HUES48 (cell line): Measurements from ENCODE around the gene NUDT1.

Source experiments
- H3K27ac ChIP-seq: one replicate; pipeline ENCODE4 v1.7.0; 2013; ENCODE audit warnings: low read depth, low read length, inconsistent platforms
- H3K27me3 ChIP-seq: 2 replicates; pipeline ENCODE4 v1.6.1; 2013; ENCODE audit warnings: mild to moderate bottlenecking, low read length; ENCODE audit not compliant: control insufficient read depth, insufficient read depth
- H3K36me3 ChIP-seq: 2 replicates; pipeline ENCODE4 v1.6.1; 2013; ENCODE audit warnings: low read length; ENCODE audit not compliant: control insufficient read depth, insufficient read depth
- H3K4me1 ChIP-seq: 2 replicates; pipeline ENCODE4 v1.6.1; 2013; ENCODE audit warnings: mild to moderate bottlenecking, low read length; ENCODE audit not compliant: control insufficient read depth, insufficient read depth
- H3K4me3 ChIP-seq: 2 replicates; pipeline ENCODE4 v1.5.1; 2013; ENCODE audit warnings: mild to moderate bottlenecking, low read depth, low read length
- H3K9ac ChIP-seq: 2 replicates; pipeline ENCODE4 v1.6.1; 2013; ENCODE audit warnings: mild to moderate bottlenecking, low read depth, low read length, moderate library complexity
- H3K9me3 ChIP-seq: 2 replicates; pipeline ENCODE4 v1.6.1; 2013; ENCODE audit warnings: low read length; ENCODE audit not compliant: control insufficient read depth, insufficient read depth

Gene NUDT1

DNA sequence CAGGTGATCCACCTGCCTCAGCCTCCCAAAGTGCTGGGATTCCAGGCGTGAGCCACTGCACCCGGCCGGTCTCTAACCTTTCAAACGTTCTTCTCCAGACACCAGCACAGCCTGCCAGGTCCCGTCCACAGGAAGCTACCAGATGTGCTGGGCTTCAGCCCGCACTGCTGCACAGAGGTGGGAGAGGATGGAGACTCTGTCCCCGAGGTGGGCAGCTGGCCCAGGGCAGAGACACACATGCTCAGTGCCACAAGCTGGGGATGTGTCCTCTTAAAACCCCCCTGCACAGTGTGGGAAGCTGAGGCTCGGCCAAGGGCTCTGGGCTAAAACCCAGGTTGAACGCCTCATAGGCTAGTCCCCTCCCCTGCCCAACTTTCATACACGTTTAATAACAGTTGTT is 9.4 kb downstream of the NUDT1 start:
- Histone ChIP-seq H3K4me1 (0 out of 2 replicates have a peak, but pooled peaks cover 4% of the 10 kb centered on the region), H3K4me3 (no peak overlapping the region), H3K27ac (no peak overlapping the region), H3K9ac (no peak overlapping the region), H3K27me3 (no peaks in the 10 kb centered on the region), H3K9me3 (no peaks in the 10 kb centered on the region), H3K36me3 (peaks cover 34% of the 10 kb centered on the region; the same call in 1 of the 2 replicates)

DNA sequence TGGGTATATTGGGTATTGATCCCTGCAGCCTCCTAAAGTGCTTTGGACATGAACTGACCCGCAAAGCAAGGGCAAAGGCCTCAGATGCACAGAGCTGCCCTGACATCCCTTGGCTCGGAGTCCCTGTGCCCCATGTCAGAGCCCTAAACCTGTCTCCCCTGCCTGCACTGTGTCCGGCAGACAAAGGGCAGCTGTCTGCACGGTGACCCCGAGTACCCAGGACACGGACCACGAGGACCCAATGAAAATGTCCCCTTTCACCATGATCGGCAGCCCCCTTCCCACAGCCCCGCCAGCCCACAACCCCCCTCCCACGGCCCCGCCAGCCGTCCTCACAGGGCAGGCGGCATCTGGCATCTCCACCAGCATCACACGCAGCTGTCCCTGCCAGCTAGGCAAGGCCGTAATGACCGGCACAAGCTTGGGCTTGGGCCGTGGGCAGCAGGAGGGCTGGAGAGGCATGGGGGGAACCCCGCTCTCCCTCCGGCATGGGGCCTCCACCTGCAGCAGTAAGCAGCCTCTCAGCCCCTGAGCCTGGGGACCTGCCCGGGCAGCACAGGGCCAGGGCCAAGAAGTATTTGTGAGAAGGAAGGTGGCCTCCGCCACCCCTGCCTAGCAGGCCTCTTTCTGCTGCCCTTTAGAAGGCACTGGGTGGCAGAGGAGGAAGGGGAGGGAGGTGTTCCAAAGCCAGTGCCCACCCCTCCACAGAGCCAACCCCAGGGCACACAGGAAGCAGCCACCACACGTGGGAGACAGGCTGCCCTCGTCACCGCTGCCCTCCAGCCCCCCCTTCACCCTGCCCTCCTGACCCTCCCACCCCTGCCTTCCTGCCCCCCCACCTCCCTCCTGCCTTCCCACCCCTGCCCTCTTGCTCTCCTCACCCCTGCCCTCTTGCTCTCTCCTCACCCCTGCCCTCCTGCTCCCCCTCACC is 10.1 kb downstream of the NUDT1 start:
- Histone ChIP-seq H3K27me3 (no peaks in the 10 kb centered on the region), H3K27ac (no peak overlapping the region), H3K4me3 (no peak overlapping the region), H3K36me3 (peaks cover 41% of the 10 kb centered on the region), H3K9ac (no peak overlapping the region), H3K4me1 (0 out of 2 replicates have a peak, but pooled peaks cover 4% of the 10 kb centered on the region), H3K9me3 (no peaks in the 10 kb centered on the region)

GRCh38 chr7:2253021-2253420 is 11.0 kb downstream of the NUDT1 start:
- H3K4me3 ChIP-seq = no peak overlapping the region
- H3K9ac ChIP-seq = no peak overlapping the region
- H3K36me3 ChIP-seq = peaks cover 47% of the 10 kb centered on the region
- no peaks in the 10 kb centered on the region for H3K4me1 ChIP-seq
- H3K27ac ChIP-seq = no peak overlapping the region
- H3K27me3 ChIP-seq = no peaks in the 10 kb centered on the region
- H3K9me3 ChIP-seq = no peaks in the 10 kb centered on the region

- Histone ChIP-seq H3K36me3 (peaks cover 47% of the 10 kb centered on the region), H3K4me3 (no peak overlapping the region), H3K9ac (no peak overlapping the region), H3K27ac (no peak overlapping the region), H3K27me3 (no peaks in the 10 kb centered on the region), H3K4me1 (no peaks in the 10 kb centered on the region), H3K9me3 (no peaks in the 10 kb centered on the region)
These were observed 11.7 kb downstream of the NUDT1 start for GRCh38 chr7:2253525-2254244.

GRCh38 chr7:2254429-2255144 is 12.6 kb downstream of the NUDT1 start:
- Histone ChIP-seq H3K4me3 (no peak overlapping the region), H3K27ac (no peak overlapping the region), H3K36me3 (peaks cover 47% of the 10 kb centered on the region), H3K4me1 (no peaks in the 10 kb centered on the region), H3K9me3 (no peaks in the 10 kb centered on the region), H3K27me3 (no peaks in the 10 kb centered on the region), H3K9ac (no peak overlapping the region)

GRCh38 chr7:2255145-2256139 is 13.4 kb downstream of the NUDT1 start:
- no peaks in the 10 kb centered on the region for H3K4me1 ChIP-seq

GRCh38 chr7:2256306-2257045 is 14.4 kb downstream of the NUDT1 start:
- H3K27me3 ChIP-seq = no peaks in the 10 kb centered on the region

More at GRCh38 chr7:2255145-2256139, 13.4 kb downstream of the NUDT1 start:
- Histone ChIP-seq H3K36me3 (peaks cover 42% of the 10 kb centered on the region), H3K9ac (no peak overlapping the region), H3K27ac (no peak overlapping the region), H3K4me3 (no peak overlapping the region), H3K27me3 (no peaks in the 10 kb centered on the region), H3K9me3 (no peaks in the 10 kb centered on the region)

GRCh38 chr7:2257046-2257551 is 15.1 kb downstream of the NUDT1 start:
- H3K4me3 ChIP-seq = no peak overlapping the region
- no peak overlapping the region for H3K9ac ChIP-seq
- H3K27me3 ChIP-seq = no peaks in the 10 kb centered on the region
- no peaks in the 10 kb centered on the region for H3K9me3 ChIP-seq
- H3K27ac ChIP-seq = no peak overlapping the region
- peaks cover 36% of the 10 kb centered on the region for H3K36me3 ChIP-seq
- H3K4me1 ChIP-seq = no peaks in the 10 kb centered on the region

More at GRCh38 chr7:2256306-2257045, 14.4 kb downstream of the NUDT1 start:
- no peaks in the 10 kb centered on the region for H3K4me1 ChIP-seq
- H3K9ac ChIP-seq = no peak overlapping the region
- no peak overlapping the region for H3K27ac ChIP-seq
- H3K36me3 ChIP-seq = peaks cover 38% of the 10 kb centered on the region
- H3K4me3 ChIP-seq = no peak overlapping the region
- H3K9me3 ChIP-seq = no peaks in the 10 kb centered on the region

- Histone ChIP-seq H3K4me1 (no peaks in the 10 kb centered on the region), H3K27ac (no peak overlapping the region), H3K9me3 (no peaks in the 10 kb centered on the region), H3K4me3 (no peak overlapping the region), H3K27me3 (no peaks in the 10 kb centered on the region), H3K9ac (no peak overlapping the region), H3K36me3 (peaks cover 40% of the 10 kb centered on the region)
These were observed 15.6 kb downstream of the NUDT1 start for GRCh38 chr7:2257651-2258050.
